Measurements from ENCODE around the gene DNAH17. TPM values are rescaled to one million over a fixed set of nuclear protein-coding genes. Genes with fewer than 3 reads are reported as not detected.

Gene DNAH17
- total and polyA plus RNA-seq, 2 experiments from 2014 or later: 0.64 TPM; not detected in 1

DNA sequence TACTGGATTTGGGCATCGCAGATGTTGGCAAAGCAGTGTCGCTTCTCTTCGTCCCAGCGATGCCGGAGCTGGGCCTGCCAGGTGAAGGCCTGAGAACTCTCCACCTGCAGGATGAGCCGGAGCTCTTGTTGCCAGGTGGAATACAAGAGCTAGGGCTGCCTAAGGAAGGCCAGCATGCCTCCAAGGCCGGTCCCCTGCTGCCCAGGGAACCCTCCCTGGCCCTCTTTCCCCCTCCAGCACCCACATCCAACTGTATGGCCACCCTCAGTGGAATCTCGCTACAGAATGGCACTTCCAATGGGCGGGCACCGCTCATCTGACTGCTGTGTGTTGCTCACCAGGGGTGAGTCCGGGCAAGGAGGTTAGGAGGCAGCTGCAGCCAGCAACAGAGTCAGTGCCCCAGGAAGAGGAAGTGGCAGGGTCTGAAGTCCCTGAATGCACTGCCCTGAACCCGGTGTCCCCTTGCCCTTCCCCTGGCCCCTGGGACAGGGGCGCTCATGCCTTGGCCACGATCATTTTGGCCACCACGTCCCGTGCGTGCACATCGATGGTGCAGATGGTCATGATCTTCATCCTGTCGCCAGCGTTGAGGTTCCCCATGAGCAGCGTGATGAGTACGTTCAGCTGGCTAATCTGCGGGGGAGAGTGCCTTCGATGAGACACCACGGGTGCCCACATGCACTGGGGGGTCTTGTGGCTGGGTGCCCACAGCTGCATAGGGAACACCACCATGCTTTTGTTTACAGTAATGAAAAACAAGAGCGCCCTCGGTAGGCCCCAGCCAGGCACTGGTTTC is 75.8 kb downstream of the DNAH17 start:
- Histone ChIP-seq H3K9ac (no peak overlapping the region), H3K4me2 (ENCODE audit: unreplicated experiment) (no peak overlapping the region), H4K20me1 (ENCODE audit: insufficient read depth) (no peaks in the 10 kb centered on the region), H3K27me3 (replicated peaks; ENCODE audit: insufficient read depth) (no peaks in the 10 kb centered on the region), H3F3A (ENCODE audit: insufficient read depth) (no peaks in the 10 kb centered on the region), H3K9me3 (ENCODE audit: low read depth) (no peaks in the 10 kb centered on the region), H3K4me3 (no peak overlapping the region), H3K9me2 (ENCODE audit: insufficient read depth) (no peaks in the 10 kb centered on the region), H2AFZ (no peak overlapping the region), H3K4me1 (ENCODE audit: insufficient read depth) (no peaks in the 10 kb centered on the region), H3K79me2 (ENCODE audit: insufficient read depth) (no peaks in the 10 kb centered on the region), H3K36me3 (ENCODE audit: low read depth) (no peaks in the 10 kb centered on the region), H3K27ac (no peak overlapping the region)
- 79% methylated on average over 26 to 27 of the region's 27 CpGs for WGBS, 2 experiments (ENCODE audit: low coverage in 1 of 2, low lambda C conversion rate in 2 of 2, missing lambda C conversion rate in 2 of 2)
- no peak for DNase-seq
- TF ChIP-seq EZH2 (IDR thresholded peaks at IDR 0.05; ENCODE audit: insufficient read depth, poor library complexity, severe bottlenecking) (no peak), EZH2phosphoT487 (IDR thresholded peaks at IDR 0.05; ENCODE audit: insufficient read depth, low read depth) (no peak)
- in situ Hi-C loops (cut with MboI): loop anchor here (10.0 kb wide), 1 partner anchor 203 kb away; no protein-coding TSS in a partner anchor

DNA sequence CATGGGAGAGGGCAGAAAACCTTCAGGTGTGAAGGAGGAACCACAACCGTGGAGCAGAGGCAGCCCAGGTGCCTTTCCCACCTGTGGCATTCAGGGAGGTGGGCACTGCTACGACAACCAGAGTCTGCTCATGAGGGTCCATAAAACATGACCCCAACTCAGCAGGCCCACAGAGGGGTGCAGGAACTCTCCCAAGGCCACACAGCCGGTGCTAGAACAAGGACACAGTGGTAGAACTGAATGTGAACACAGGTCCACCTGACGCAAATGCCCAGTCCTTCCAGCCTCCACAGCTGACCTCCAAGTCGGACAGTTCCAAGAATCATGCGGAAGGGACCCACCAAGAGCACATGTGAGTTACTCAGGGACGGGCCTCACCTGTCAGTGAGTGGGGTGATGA is 76.4 kb downstream of the DNAH17 start:
- in situ Hi-C loops (cut with MboI): loop anchor here (10.0 kb wide), 1 partner anchor 204 kb away; no protein-coding TSS in a partner anchor
- Histone ChIP-seq H3K4me3 (no peak overlapping the region), H3K27me3 (replicated peaks; ENCODE audit: insufficient read depth) (no peaks in the 10 kb centered on the region), H4K20me1 (ENCODE audit: insufficient read depth) (no peaks in the 10 kb centered on the region), H3K36me3 (ENCODE audit: low read depth) (no peaks in the 10 kb centered on the region), H3K4me2 (ENCODE audit: unreplicated experiment) (no peak overlapping the region), H3K27ac (no peak overlapping the region), H3K79me2 (ENCODE audit: insufficient read depth) (no peaks in the 10 kb centered on the region), H2AFZ (no peak overlapping the region), H3K9ac (no peak overlapping the region), H3K9me2 (ENCODE audit: insufficient read depth) (no peaks in the 10 kb centered on the region), H3K9me3 (ENCODE audit: low read depth) (no peaks in the 10 kb centered on the region), H3F3A (ENCODE audit: insufficient read depth) (no peaks in the 10 kb centered on the region), H3K4me1 (ENCODE audit: insufficient read depth) (no peaks in the 10 kb centered on the region)
- no peak for DNase-seq
- 70 to 79% methylated on average over 7 of the region's 7 CpGs for WGBS, 2 experiments (ENCODE audit: low coverage in 1 of 2, low lambda C conversion rate in 2 of 2, missing lambda C conversion rate in 2 of 2)
- no peak for TF ChIP-seq EZH2 (IDR thresholded peaks at IDR 0.05; ENCODE audit: insufficient read depth, poor library complexity, severe bottlenecking)
- TF ChIP-seq EZH2phosphoT487 (IDR thresholded peaks at IDR 0.05; ENCODE audit: insufficient read depth, low read depth): no peak

DNA sequence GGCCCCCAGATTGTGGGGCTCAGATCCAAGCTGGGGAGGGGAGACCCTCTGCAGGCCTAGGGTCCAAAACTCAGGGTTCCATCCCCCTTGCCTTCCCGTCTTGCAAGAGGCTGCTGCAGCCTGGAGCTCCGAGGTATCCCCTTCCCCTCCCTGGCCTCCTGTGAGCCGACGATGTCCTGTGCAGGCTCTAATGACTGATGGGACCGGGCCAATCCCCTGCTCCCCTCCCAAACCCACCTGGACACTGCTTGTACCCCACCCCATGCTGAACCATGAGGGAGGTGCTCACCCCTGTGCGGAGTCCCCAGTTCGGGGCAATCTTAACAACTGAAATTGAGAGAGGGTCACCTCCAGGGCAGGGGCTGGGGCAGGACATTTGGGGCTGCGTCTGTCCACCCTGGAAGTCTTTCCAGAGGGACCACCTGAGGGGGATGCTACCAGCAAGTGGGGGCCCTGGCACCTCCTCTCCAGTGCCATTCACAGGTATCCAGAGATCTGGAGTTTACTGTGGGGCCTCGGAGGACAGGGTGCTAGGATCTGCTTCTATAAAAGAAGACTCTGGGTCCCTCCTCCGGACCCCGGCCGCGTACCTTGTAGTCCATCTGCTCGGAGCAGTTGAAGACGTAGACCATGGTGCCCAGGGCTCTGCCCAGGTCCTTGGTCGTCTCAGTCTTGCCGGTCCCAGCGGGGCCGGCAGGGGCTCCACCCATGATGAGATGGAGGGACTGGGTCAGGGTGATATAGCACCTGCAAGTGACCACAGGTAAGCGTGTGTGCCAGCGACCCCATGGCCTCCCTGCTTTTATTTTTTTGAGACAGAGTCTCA is 77.3 kb downstream of the DNAH17 start:
- Histone ChIP-seq H3K4me2 (ENCODE audit: unreplicated experiment) (no peak overlapping the region), H3K36me3 (ENCODE audit: low read depth) (no peaks in the 10 kb centered on the region), H3K4me1 (ENCODE audit: insufficient read depth) (no peaks in the 10 kb centered on the region), H3K9me2 (ENCODE audit: insufficient read depth) (no peaks in the 10 kb centered on the region), H4K20me1 (ENCODE audit: insufficient read depth) (no peaks in the 10 kb centered on the region), H3K79me2 (ENCODE audit: insufficient read depth) (no peaks in the 10 kb centered on the region), H2AFZ (no peak overlapping the region), H3K9ac (no peak overlapping the region), H3K27me3 (replicated peaks; ENCODE audit: insufficient read depth) (no peaks in the 10 kb centered on the region), H3K9me3 (ENCODE audit: low read depth) (no peaks in the 10 kb centered on the region), H3K27ac (no peak overlapping the region), H3F3A (ENCODE audit: insufficient read depth) (no peaks in the 10 kb centered on the region), H3K4me3 (no peak overlapping the region)
- TF ChIP-seq EZH2phosphoT487 (IDR thresholded peaks at IDR 0.05; ENCODE audit: insufficient read depth, low read depth): no peak
- TF ChIP-seq EZH2 (IDR thresholded peaks at IDR 0.05; ENCODE audit: insufficient read depth, poor library complexity, severe bottlenecking): no peak
- in situ Hi-C loops (cut with MboI): loop anchor here (10.0 kb wide), 1 partner anchor 205 kb away; no protein-coding TSS in a partner anchor
- DNase-seq: no peak
- WGBS, 2 experiments (ENCODE audit: low coverage in 1 of 2, low lambda C conversion rate in 2 of 2, missing lambda C conversion rate in 2 of 2): 76 to 79% methylated on average over 18 to 21 of the region's 21 CpGs

DNA sequence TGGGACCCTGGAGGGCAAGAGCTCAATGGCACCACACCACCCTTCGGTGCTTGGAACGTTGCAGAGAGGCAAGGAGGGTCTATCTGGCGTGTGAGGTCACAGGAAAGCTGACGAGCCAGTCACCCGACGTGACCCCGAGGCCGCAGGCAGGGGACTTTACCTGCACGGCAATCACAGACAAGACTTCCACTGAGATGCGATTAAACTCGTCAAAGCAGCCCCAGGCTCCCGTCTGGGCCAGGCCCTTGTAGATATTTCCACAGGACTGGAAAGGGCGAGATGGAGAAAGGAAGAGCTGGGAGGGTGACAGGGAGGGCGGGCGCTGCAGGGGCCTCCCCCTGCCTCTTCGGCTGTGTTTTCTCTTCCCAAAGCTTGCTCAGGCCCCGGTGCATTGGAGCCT is 78.3 kb downstream of the DNAH17 start:
- H3K9me2 ChIP-seq (ENCODE audit: insufficient read depth): no peaks in the 10 kb centered on the region
- no peak for TF ChIP-seq EZH2phosphoT487 (IDR thresholded peaks at IDR 0.05; ENCODE audit: insufficient read depth, low read depth)
- no peak for TF ChIP-seq EZH2 (IDR thresholded peaks at IDR 0.05; ENCODE audit: insufficient read depth, poor library complexity, severe bottlenecking)
- no peaks in the 10 kb centered on the region for H3K4me1 ChIP-seq (ENCODE audit: insufficient read depth)
- no peaks in the 10 kb centered on the region for H3K79me2 ChIP-seq (ENCODE audit: insufficient read depth)
- in situ Hi-C loops (cut with MboI): no loop called here
- H2AFZ ChIP-seq: no peak overlapping the region
- 58 to 62% methylated on average over 15 to 17 of the region's 17 CpGs for WGBS, 2 experiments (ENCODE audit: low coverage in 1 of 2, low lambda C conversion rate in 2 of 2, missing lambda C conversion rate in 2 of 2)
- DNase-seq: no peak
- no peaks in the 10 kb centered on the region for H3K9me3 ChIP-seq (ENCODE audit: low read depth)
- no peaks in the 10 kb centered on the region for H3K36me3 ChIP-seq (ENCODE audit: low read depth)
- no peak overlapping the region for H3K4me3 ChIP-seq
- no peaks in the 10 kb centered on the region for H3K27me3 ChIP-seq (replicated peaks; ENCODE audit: insufficient read depth)
- no peak overlapping the region for H3K4me2 ChIP-seq (ENCODE audit: unreplicated experiment)
- H3K9ac ChIP-seq: no peak overlapping the region
- no peaks in the 10 kb centered on the region for H3F3A ChIP-seq (ENCODE audit: insufficient read depth)
- no peak overlapping the region for H3K27ac ChIP-seq
- no peaks in the 10 kb centered on the region for H4K20me1 ChIP-seq (ENCODE audit: insufficient read depth)
